ENCODE data around the gene PCCA.

PCCA gene

GRCh38 chr13:100525453-100526317, 436.8 kb downstream of the PCCA start:
- TF ChIP-seq CTCF (IDR thresholded peaks at IDR 0.05; ENCODE audit: low read depth, low read length): no peak
- Histone ChIP-seq H3K27me3 (ENCODE audit: insufficient read depth, low read depth, severe bottlenecking) (no peaks in the 10 kb centered on the region), H3K4me3 (ENCODE audit: low read depth, low read length) (no peak overlapping the region), H3K9me3 (ENCODE audit: severe bottlenecking) (no peaks in the 10 kb centered on the region), H3K36me3 (peaks cover 17% of the 10 kb centered on the region), H3K27ac (peak overlapping the region; percentile 23)
- DNase-seq: no peak

GRCh38 chr13:100526318-100527000, 437.6 kb downstream of the PCCA start:
- peaks cover 17% of the 10 kb centered on the region for H3K36me3 ChIP-seq
- peak; percentile 60 for TF ChIP-seq CTCF (IDR thresholded peaks at IDR 0.05; ENCODE audit: low read depth, low read length)
- H3K9me3 ChIP-seq (ENCODE audit: severe bottlenecking): no peaks in the 10 kb centered on the region
- H3K4me3 ChIP-seq (ENCODE audit: low read depth, low read length): peak overlapping the region; percentile 9; the same call in 1 of the 2 replicates
- peak; percentile 95 for DNase-seq
- H3K27me3 ChIP-seq (ENCODE audit: insufficient read depth, low read depth, severe bottlenecking): no peaks in the 10 kb centered on the region
- peak overlapping the region; percentile 23 for H3K27ac ChIP-seq

- no peak for DNase-seq
- H3K27me3 ChIP-seq (ENCODE audit: insufficient read depth, low read depth, severe bottlenecking): no peaks in the 10 kb centered on the region
- TF ChIP-seq CTCF (IDR thresholded peaks at IDR 0.05; ENCODE audit: low read depth, low read length): no peak
- H3K36me3 ChIP-seq: peaks cover 17% of the 10 kb centered on the region
- H3K4me3 ChIP-seq (ENCODE audit: low read depth, low read length): no peak overlapping the region
- no peaks in the 10 kb centered on the region for H3K9me3 ChIP-seq (ENCODE audit: severe bottlenecking)
- H3K27ac ChIP-seq: no peak overlapping the region
Observed at GRCh38 chr13:100527644-100528043, 438.8 kb downstream of the PCCA start.

- no peak for DNase-seq
- H3K4me3 ChIP-seq (ENCODE audit: low read depth, low read length): no peak overlapping the region
- no peak for TF ChIP-seq CTCF (IDR thresholded peaks at IDR 0.05; ENCODE audit: low read depth, low read length)
Observed at GRCh38 chr13:100528353-100528752, 439.5 kb downstream of the PCCA start.

GRCh38 chr13:100528820-100529219, 439.9 kb downstream of the PCCA start:
- Histone ChIP-seq H3K36me3 (peaks cover 17% of the 10 kb centered on the region), H3K9me3 (ENCODE audit: severe bottlenecking) (no peaks in the 10 kb centered on the region), H3K27ac (no peak overlapping the region), H3K4me3 (ENCODE audit: low read depth, low read length) (no peak overlapping the region), H3K27me3 (ENCODE audit: insufficient read depth, low read depth, severe bottlenecking) (no peaks in the 10 kb centered on the region)
- TF ChIP-seq CTCF (IDR thresholded peaks at IDR 0.05; ENCODE audit: low read depth, low read length): no peak
- DNase-seq: no peak

More at GRCh38 chr13:100528353-100528752, 439.5 kb downstream of the PCCA start:
- Histone ChIP-seq H3K27me3 (ENCODE audit: insufficient read depth, low read depth, severe bottlenecking) (no peaks in the 10 kb centered on the region), H3K9me3 (ENCODE audit: severe bottlenecking) (no peaks in the 10 kb centered on the region), H3K27ac (no peak overlapping the region), H3K36me3 (peaks cover 17% of the 10 kb centered on the region)
